ENCODE results near the gene ZNF146. TPM values are rescaled to one million over a fixed set of nuclear protein-coding genes. Genes with fewer than 3 reads are reported as not detected.

ZNF146 gene
- polyA plus RNA-seq, 1 donor (not counting 4 experiments of a cell fraction or from before 2014, with no cell fraction given) = 82.6 TPM

GRCh38 chr19:36265856-36266374, 51.0 kb downstream of the ZNF146 start:
- FAIRE-seq (no peak), DNase-seq (ENCODE audit: low read depth, low spot score) (no peak)
- Histone ChIP-seq H3K9me3 (ENCODE audit: control insufficient read depth, low read depth, low read length) (no peaks in the 10 kb centered on the region), H3K36me3 (ENCODE audit: control insufficient read depth in 2 of 2, extremely low read depth in 1 of 2, insufficient read depth in 2 of 2, low read length in 2 of 2) (no peaks in the 10 kb centered on the region), H2AFZ (ENCODE audit: control insufficient read depth, low read length) (no peak overlapping the region), H3K27ac (ENCODE audit: control insufficient read depth, insufficient read depth, low read length) (no peak overlapping the region), H3K4me1 (ENCODE audit: control insufficient read depth, extremely low read depth, insufficient read depth, low read length) (no peaks in the 10 kb centered on the region), H4K20me1 (ENCODE audit: control insufficient read depth, extremely low read depth, insufficient read depth, low read length) (no peaks in the 10 kb centered on the region), H3K4me2 (ENCODE audit: control insufficient read depth, extremely low read depth, insufficient read depth, low read depth, low read length) (no peak overlapping the region), H3K79me2 (ENCODE audit: control insufficient read depth, insufficient read depth, low read length) (no peaks in the 10 kb centered on the region), H3K9me1 (ENCODE audit: control insufficient read depth, extremely low read depth, insufficient read depth, low read length) (no peaks in the 10 kb centered on the region), H3K4me3 (ENCODE audit: control insufficient read depth in 2 of 3, extremely low read depth in 1 of 3, insufficient read depth in 2 of 3, low read depth in 1 of 3, low read length in 3 of 3) (no peak overlapping the region), H3K9ac (ENCODE audit: control insufficient read depth, extremely low read depth, insufficient read depth, low read length) (no peak overlapping the region), H3K27me3 (ENCODE audit: control insufficient read depth, extremely low read depth, insufficient read depth, low read length) (no peaks in the 10 kb centered on the region)
- dilution Hi-C loops (cut with MboI; ENCODE audit: extremely low pct_ligation_motif_present, low sequenced_read_pairs) = no loop called here
- TF ChIP-seq CTCF (optimal IDR thresholded peaks at IDR 0.05 in 1 of 3, IDR thresholded peaks at IDR 0.05 in 1 of 3, conservative IDR thresholded peaks at IDR 0.05 in 1 of 3; ENCODE audit: extremely low read depth in 1 of 3, insufficient read depth in 2 of 3, low read length in 3 of 3) (no peak), EZH2 (IDR thresholded peaks at IDR 0.05; ENCODE audit: low read length) (no peak)

GRCh38 chr19:36266375-36266961, 51.6 kb downstream of the ZNF146 start:
- H3K9me1 ChIP-seq (ENCODE audit: control insufficient read depth, extremely low read depth, insufficient read depth, low read length) = no peaks in the 10 kb centered on the region
- H3K36me3 ChIP-seq (ENCODE audit: control insufficient read depth in 2 of 2, extremely low read depth in 1 of 2, insufficient read depth in 2 of 2, low read length in 2 of 2) = no peaks in the 10 kb centered on the region
- no peak for DNase-seq (ENCODE audit: low read depth, low spot score)
- no peak overlapping the region for H3K9ac ChIP-seq (ENCODE audit: control insufficient read depth, extremely low read depth, insufficient read depth, low read length)
- H2AFZ ChIP-seq (ENCODE audit: control insufficient read depth, low read length) = no peak overlapping the region
- no peaks in the 10 kb centered on the region for H4K20me1 ChIP-seq (ENCODE audit: control insufficient read depth, extremely low read depth, insufficient read depth, low read length)
- no peaks in the 10 kb centered on the region for H3K9me3 ChIP-seq (ENCODE audit: control insufficient read depth, low read depth, low read length)
- no peaks in the 10 kb centered on the region for H3K27me3 ChIP-seq (ENCODE audit: control insufficient read depth, extremely low read depth, insufficient read depth, low read length)
- no peaks in the 10 kb centered on the region for H3K79me2 ChIP-seq (ENCODE audit: control insufficient read depth, insufficient read depth, low read length)
- no peak overlapping the region for H3K4me3 ChIP-seq (ENCODE audit: control insufficient read depth in 2 of 3, extremely low read depth in 1 of 3, insufficient read depth in 2 of 3, low read depth in 1 of 3, low read length in 3 of 3)
- H3K27ac ChIP-seq (ENCODE audit: control insufficient read depth, insufficient read depth, low read length) = no peak overlapping the region
- TF ChIP-seq CTCF (optimal IDR thresholded peaks at IDR 0.05 in 1 of 3, IDR thresholded peaks at IDR 0.05 in 1 of 3, conservative IDR thresholded peaks at IDR 0.05 in 1 of 3; ENCODE audit: extremely low read depth in 1 of 3, insufficient read depth in 2 of 3, low read length in 3 of 3) (no peak), EZH2 (IDR thresholded peaks at IDR 0.05; ENCODE audit: low read length) (no peak)
- FAIRE-seq = no peak
- H3K4me1 ChIP-seq (ENCODE audit: control insufficient read depth, extremely low read depth, insufficient read depth, low read length) = no peaks in the 10 kb centered on the region
- H3K4me2 ChIP-seq (ENCODE audit: control insufficient read depth, extremely low read depth, insufficient read depth, low read depth, low read length) = no peak overlapping the region
- dilution Hi-C loops (cut with MboI; ENCODE audit: extremely low pct_ligation_motif_present, low sequenced_read_pairs) = no loop called here

Measured in keratinocyte (primary cell).